HG02623 (cell line): Measurements from ENCODE around the gene OR9Q2.
"Not testable (repeated sequence)": the region's sequence is repeated elsewhere in the genome, so short reads cannot be mapped to it uniquely, and the experiment has no call there.

ENCODE experiments used
- ATAC-seq: cut with Tn5 transposase; IDR thresholded peaks from one replicate; pipeline ENCODE4 v1.9.1; 2021; ENCODE audit warnings: moderate library complexity; ENCODE audit not compliant: unreplicated experiment

Gene OR9Q2, protein sequence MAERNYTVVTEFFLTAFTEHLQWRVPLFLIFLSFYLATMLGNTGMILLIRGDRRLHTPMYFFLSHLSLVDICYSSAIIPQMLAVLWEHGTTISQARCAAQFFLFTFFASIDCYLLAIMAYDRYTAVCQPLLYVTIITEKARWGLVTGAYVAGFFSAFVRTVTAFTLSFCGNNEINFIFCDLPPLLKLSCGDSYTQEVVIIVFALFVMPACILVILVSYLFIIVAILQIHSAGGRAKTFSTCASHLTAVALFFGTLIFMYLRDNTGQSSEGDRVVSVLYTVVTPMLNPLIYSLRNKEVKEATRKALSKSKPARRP

DNA sequence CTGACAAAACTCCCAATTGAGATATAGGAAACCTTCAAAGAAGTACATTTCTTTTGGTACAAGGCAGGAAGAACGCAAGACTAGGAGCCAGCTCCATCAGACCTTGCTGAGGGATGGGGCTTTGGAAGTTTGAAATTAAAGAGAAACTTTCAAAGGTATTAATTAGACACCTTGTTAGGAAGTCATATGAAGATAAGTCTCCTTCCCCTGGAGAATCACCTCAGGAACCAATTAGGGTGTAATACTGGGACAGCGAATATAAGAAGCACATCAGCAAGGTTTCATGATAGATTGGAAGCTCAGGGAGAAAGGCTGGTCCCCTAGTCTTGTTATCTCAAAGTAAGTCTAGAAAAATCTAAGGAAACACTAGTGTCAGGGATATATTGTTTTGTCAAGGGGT, at the start of gene OR9Q2:
OR9Q2 (plus strand) TSS at position 301 of the 400 bp plus-strand sequence. CDS start 1,421 bp downstream, outside the sequence.
- no peak for ATAC-seq

DNA sequence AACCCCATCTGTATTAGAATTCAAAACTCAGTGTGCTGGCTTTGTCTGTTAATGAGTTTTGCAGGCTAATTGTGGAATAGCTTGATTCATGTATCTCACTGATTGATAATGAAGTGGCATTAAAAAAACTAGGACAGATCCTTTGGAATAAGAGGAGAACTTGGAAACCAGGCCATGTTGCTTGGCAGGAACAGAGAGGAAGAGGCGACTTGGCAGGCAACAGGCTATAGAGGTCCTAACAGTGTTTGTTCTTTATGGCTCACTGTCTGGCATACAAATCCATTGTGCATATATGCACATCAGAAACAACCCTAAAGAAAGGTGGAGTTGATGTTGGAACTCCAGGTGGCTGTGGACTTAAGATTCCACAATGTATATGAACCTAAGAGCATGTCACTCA, 46.1 kb upstream of the OR9Q2 start:
- ATAC-seq: no peak

- ATAC-seq: no peak
Observed at GRCh38 chr11:58152781-58153180, 36.1 kb upstream of the OR9Q2 start.

DNA sequence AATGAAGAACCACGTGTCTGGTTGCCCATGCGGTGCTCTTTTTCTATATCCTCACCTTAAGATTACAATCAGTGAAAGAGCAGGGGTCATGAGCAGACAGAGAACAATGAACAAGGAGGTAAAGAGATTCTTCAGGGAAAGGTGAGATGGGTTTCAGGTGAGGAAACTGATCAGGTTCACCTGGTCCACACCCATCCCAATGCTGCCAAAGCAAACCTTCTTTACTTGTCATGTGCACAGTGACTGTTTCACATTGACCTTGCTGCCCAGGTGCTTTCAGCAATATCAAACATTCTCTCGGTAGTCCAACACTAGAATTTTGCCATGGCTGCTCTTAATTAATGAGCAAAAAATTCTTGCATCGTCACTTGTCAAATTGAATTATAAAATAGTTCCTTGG, 24.5 kb upstream of the OR9Q2 start:
- ATAC-seq: no peak

GRCh38 chr11:58164990-58165389, 23.9 kb upstream of the OR9Q2 start:
- no peak for ATAC-seq

DNA sequence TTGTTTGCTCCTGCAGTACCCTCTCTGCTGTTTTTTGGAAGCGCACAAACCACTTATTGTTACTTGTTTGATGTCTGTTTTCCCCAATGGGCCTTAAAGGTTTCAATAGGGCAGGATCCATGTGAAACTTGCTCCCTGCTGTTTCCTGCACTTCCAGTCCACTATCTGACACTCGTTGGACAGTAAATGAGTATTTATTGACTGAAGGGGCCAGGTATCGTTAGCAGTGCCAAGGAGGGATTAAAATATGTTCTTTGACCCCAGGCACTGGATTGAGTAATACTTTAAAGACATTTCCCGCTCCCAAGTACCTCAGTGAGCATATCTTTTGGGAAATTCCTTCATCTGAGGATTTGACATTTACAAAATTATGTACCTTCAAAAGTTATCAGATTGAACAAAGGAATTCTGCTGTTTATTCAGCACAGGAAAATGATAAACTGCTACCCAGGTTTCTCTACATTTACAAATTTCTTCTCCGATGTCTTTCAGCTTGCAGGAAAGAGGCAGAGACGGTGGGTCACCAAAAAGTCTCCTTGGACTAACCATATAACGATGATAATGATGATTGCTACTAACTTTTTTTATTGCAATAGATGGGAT, 23.3 kb upstream of the OR9Q2 start:
- no peak for ATAC-seq

DNA sequence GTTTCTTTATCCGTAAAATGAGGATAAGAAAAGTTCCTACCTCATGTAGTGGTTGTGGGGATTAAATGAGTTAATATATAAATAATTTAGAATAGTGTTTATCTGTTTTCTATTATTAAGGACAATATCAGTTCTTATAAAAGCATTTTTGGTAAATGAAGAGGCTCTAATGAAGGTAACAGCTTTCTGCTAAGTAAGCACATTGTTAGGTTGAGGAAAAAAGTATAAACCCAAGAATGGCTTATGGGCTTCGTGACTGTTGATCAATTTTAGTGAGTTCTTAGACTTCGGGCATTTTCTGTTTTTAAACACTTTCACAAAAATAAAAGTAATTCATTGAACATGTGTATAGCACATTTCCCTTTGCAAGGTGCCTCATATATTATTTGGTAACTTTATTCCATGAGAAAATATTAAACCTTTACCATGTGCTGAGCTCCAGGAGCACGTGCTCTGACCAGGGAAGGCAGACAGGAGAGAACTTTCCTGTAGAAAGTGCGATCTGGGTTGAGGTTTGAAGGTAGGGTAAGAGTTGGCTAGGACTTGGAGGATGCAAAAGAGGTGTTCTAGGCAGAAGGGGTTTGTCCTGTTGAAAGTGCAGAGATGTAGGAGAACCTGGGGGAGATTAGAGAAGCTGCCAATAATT, 11.3 kb upstream of the OR9Q2 start:
- ATAC-seq: no peak

GRCh38 chr11:58178444-58178843, 10.4 kb upstream of the OR9Q2 start:
- ATAC-seq: no peak

- ATAC-seq: no peak
Observed at GRCh38 chr11:58179648-58180047, 9.2 kb upstream of the OR9Q2 start.

GRCh38 chr11:58186938-58187337, 1.9 kb upstream of the OR9Q2 start:
- no peak for ATAC-seq

- ATAC-seq: no peak
Observed at GRCh38 chr11:58192229-58192628, 3.4 kb downstream of the OR9Q2 start.

DNA sequence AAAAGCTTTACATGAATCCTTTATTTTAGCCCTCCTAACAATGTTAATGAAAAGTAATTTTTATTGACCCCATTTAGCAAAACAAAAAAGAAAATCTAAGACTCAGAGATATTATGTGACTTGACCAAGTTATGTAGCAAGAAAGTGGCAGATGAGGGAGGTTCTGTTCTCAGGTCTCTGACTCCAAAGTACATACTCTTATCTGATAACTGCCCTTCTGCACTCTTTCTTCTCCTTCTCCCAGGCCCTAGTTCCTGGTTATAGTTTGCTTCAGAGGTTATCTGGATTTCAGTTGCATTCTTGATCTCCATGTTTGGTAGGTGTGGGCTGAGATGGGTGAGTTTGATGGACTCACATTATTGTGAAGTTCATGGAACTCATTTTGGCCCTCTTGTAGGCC, 4.5 kb downstream of the OR9Q2 start:
- no peak for ATAC-seq

DNA sequence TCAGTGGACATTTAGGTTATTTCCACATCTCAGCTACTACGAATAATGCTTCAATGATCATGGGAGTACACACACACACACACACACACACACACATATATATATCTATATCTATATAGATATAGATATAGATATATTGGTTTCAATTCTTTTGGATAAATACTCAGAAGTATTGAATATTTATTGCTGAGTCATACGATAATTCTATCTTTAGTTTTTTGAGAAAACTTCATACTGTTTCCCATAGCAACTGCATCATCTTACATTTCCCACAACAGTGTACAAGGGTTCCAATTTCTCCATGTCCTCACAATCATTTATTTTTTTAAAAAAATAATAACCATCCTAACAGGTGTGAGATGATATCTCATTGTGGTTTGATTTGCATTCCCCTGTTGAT, 7.1 kb downstream of the OR9Q2 start:
- no peak for ATAC-seq

DNA sequence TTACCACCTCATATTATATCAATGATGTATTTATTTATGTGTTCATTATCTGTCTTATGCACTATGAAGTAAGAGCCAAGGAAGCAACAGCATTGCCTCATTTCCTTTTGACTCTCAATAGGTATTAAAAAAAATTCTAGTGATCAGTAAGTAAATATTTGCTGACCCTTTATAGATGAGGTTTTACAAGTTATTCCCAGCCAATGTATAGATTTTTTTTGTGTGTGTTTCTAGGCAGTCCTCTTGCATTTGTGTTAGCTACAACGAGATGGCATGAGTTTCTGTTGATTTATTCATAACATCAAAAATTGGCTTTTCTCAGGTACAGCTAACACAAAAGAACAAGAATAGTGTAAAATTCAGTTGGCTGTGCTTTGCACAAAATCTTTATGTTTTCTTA, 10.4 kb downstream of the OR9Q2 start:
- ATAC-seq: no peak

- no peak for ATAC-seq
Observed at GRCh38 chr11:58204042-58204441, 15.2 kb downstream of the OR9Q2 start, which contains the start of gene OR1S2. TSS of gene OR1S2 (minus strand) at chr11:58204142. CDS start at chr11:58204142, 0 bp downstream.

DNA sequence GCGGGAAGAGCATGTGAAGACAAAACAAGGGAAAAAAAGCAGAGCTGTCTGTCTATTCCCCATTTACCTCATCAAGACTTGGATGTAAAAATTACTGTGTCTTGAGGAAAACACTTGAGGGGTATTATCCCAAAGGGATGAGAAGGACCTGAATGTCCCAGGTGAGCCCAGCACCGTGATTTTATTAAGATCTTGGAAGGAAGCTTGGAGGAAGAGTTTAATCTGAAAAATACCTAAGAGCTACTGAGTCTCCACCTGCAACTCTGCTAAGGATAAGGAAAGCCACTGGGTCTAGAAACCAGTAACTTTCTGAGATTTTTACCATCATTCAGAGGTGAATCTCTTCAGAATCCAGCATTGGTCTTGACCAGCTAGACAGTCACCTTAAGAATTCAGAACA, 23.6 kb downstream of the OR9Q2 start, which contains the start of gene OR1S1:
OR1S1 (plus strand) TSS at position 301 of the 400 bp plus-strand sequence.
- ATAC-seq: not testable (repeated sequence)

DNA sequence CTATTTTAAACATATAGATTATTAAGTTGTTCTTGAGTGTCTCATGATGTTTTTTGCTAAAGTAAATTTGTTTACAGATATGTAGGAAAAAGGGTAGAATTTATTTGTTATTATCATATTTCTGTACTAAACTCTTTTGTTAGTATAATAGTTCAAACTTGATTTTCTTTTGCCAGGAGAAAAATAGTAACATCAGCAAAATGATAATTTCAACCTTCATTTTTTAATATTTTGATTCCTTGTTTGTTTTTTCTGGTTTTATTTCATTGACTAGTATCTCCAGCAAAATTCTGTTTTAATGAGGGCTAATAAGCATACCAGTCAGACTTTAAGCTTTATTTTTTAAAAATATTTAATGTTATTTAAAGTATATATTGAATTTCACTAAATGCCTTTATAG, 27.6 kb downstream of the OR9Q2 start:
- ATAC-seq: no peak

DNA sequence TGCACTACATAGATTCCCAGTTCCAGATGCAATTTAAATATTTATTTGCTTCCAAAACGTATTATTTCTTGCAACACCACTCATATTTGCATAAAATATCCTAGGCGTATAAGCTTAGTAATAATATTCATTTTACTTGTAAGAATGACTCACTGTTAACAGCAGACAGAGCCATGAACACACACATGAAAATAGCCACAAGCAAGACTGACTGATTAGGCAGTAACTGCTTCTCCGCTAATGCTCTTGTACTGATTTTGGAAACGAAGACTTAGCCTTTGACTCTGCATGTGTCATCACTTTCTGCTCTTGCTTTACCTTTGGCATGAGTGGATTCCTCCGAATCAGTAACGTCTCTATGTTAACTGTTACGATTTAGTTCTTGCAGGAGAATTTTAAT, 33.9 kb downstream of the OR9Q2 start:
- no peak for ATAC-seq

- no peak for ATAC-seq
Observed at GRCh38 chr11:58227956-58228615, 39.2 kb downstream of the OR9Q2 start.
